ENCODE results near the gene BLOC1S4.
A peak's percentile ranks its signal among the peaks of the same experiment; 100 is the strongest.

BLOC1S4 gene

DNA sequence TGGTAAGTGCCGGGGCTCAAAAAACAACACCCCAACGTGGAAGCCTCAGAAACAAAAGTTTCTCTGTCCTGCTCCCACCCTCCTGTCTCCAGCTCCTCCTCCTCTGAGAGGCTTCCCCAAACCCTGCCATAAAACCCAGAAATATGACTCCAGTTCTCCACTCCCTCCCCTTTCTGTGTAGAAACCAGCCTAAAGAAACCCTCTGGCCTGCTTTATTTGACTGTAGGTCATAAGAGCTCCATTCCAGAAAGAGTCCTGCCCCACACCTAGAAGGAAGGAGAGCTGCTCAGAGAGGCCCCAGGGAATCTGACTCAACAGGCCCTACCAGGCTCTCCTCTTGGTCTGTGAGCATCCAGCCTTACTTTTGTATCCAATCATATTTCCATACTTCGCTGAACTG, 23.2 kb upstream of the BLOC1S4 start:
- no peak for DNase-seq

DNA sequence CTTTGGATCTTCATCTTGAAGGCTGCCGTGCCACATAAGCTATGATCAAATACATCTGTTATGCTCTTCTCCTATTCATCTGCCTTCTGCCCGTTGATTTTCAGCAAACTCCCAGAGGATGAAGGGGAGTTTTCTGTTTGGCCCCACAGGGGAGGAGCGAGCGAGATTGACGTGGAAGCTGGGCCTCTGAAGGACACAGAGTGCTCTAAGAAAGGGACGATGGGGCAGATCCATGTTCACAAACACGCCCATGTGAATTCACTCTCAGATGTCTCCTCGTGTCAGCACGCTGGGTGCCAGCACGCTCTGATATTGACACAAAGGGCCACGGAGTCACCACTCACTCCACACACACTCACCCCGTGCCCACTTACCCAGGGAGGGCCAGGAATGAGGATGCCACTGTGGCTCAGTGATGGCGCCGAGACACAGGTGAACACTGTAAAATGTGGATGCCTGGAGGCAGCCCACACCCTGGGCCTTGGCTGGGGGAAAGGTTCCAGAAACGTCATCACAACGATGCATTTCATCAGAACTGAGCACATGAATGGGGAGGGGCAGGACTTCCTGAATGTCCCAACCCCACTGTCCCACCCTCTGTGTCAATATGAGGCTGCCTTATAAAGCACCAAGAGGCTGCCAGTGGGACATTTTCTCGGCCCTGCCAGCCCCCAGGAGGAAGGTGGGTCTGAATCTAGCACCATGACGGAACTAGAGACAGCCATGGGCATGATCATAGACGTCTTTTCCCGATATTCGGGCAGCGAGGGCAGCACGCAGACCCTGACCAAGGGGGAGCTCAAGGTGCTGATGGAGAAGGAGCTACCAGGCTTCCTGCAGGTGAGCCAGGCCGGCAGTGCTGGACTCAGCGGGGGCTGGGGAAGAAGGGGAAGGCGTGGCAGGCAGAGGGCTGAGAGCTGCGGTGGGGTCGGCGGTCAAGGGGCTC, 22.5 kb upstream of the BLOC1S4 start, which contains the start of gene S100P:
Gene S100P (plus strand): TSS at position 648 of the 946 bp plus-strand sequence. CDS start 55 bp downstream, at position 703.
- no peak for DNase-seq

- no peak for DNase-seq
Observed at GRCh38 chr4:6694177-6694901, 21.6 kb upstream of the BLOC1S4 start.

DNA sequence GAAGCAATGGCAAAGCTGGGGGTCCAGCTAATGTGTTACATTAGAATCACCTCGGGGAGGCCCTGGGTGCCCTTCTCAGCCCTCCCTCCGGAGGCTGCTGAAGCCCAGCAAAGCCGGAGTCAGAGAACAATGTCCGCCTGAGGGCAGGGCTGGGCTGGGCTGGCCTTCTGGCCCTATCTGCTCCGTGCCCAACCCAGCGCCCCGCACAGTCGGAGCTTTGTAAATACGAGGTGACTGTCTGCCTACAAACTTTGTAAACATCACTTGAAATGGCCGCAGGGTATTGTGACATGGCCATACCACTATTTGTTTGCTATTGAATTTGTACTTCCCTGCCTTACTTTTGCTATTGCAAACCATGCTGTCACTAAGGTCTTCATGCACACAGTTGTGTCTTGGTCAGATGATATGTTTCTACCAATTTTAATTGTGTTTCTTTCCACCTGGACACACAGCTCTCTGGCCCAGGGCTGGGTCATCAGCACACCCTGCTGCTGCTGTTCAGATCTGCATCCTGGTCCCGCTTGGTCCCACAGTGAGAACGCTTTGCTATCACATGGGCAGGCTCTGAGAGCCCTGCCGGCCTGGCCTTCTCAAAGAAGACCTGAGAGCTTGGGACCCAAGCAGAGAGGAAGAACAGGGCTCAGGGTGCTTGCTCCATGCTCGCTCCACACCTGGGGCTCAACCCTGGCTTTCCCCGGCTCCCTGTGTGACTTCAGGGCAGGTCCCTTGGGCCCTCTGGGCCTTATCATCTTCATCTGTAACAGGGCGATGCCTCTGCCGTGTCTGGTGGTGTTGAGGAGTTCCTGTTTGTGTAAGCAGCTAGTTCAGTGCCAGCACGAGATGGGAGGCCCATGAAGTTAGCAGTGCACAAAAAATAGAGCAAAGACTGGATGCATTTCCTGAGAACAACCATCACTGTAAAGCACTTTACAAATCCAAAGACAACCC, 20.0 kb upstream of the BLOC1S4 start:
- no peak for DNase-seq

GRCh38 chr4:6696611-6697010, 19.4 kb upstream of the BLOC1S4 start:
- no peak for DNase-seq

DNA sequence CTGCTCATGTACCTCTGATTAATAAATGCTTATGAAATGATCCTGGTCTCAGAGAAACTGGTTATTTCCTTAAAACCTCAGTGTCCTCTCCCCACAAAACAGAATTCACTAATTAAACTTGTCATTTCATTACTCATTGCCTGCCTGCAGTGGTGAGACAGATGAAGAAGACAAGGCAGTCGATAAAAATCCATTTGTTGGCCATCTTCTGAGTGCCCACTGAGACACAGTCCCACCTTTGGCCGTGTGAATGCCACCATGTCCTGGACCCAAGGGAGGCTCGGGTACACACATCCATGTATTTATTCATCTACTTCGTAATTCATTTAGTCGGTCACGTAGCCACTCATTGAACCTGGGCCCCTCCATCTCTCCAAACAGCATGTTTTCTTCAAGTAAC, 18.8 kb upstream of the BLOC1S4 start:
- no peak for DNase-seq

DNA sequence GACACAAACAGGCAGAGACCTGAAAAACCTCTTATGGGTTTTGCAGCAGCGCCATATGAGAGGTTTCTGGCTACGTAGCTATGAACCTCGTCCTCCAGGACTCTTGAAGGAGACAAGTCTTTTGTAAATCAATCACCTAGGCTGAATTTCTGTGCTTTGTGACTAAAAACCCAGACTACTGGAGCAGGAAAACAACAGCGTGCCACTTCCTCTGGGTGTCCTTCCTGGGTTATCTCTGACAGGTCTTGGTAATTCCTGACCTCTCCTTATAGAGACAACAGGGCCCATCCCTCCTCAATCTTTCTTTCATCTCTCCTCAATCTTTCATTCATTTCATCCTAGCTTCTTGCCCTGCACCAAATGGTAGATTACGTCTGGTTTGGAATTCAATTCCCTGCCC, 16.6 kb upstream of the BLOC1S4 start:
- no peak for DNase-seq

GRCh38 chr4:6699903-6700302, 16.1 kb upstream of the BLOC1S4 start:
- DNase-seq = no peak

- DNase-seq = no peak
Observed at GRCh38 chr4:6701371-6701770, 14.6 kb upstream of the BLOC1S4 start.

- DNase-seq = no peak
Observed at GRCh38 chr4:6702761-6703160, 13.2 kb upstream of the BLOC1S4 start.

GRCh38 chr4:6703786-6704185, 12.2 kb upstream of the BLOC1S4 start:
- DNase-seq = no peak

DNA sequence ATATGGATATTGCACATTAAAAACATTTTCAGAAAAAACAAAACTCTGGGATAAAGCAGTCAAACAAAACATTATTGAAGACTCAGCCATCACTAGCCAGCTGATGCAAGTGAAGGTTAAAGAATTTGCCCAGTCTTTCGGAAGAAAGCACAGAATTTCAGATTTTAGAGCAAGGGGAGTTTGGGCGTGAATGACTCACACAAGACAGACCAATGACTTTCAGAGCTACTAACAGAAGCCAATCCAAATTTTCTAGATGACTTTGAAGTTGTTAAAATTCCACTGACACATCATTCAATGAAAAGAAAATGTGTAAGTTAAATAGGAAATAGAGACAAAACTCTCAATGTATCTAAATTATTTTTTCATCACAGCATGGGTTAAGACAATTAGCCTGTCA, 10.3 kb upstream of the BLOC1S4 start:
- no peak for DNase-seq

DNA sequence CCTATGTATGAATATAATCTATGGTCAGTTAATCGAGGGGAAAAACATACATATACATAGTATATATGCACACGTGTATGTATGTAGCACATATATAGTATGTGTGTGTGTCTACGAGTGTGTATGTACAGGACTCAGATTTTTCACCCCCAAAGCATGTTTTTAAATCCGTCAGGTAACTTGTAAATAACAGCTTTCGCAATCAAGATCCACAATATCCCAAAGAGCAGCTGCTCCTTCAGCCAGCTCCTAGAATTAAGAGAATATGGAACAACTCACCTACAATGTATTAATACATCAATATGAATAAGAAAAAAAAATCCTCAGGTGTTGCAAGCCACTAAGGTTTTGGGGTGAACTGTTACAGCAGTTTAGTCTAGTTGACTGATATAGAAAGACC, 9.8 kb upstream of the BLOC1S4 start:
- DNase-seq = no peak

- DNase-seq = peak; percentile 93
Observed at GRCh38 chr4:6709230-6710114, 6.5 kb upstream of the BLOC1S4 start, which contains the start of gene MRFAP1L1. TSS of gene MRFAP1L1 (minus strand) at chr4:6709865. CDS start at chr4:6709629, 236 bp downstream.

DNA sequence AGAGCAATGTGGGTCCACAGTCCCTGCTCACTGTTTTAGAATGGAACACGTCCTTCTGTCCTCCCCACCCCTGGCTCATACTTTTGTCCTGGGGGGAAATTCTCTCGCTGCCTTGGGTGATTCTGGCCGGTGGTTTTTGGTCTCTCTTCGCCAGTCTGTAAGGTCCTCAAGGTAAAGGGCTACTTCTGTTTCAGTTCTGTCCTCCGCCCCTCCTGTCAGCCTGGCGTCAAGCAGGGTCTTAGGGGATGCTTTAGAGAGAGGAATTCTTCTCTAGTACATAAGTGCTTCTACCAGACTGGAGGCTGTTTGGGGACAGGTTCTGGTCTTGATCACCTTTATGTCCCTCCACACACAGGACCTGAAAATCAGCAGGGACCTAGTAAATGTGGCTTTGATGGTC, 5.7 kb upstream of the BLOC1S4 start:
- no peak for DNase-seq

DNA sequence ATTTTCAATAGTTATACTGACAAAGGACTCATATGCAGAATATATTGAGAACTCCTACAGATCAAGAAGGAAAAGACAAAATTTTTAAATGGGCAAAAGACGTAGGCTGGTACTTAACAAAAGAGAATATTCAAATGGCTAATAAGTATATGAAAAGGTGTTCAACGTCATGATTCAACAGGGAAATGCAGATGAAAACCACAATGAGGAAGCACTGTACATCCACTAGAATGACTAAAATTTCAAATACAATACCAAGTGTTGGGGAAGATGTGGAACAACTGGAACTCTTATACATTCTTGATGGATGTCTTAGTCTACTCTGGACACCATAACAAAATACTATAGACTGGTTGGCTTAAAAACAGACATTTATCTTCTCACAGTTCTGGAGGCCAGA, 5.0 kb upstream of the BLOC1S4 start:
- DNase-seq = no peak

GRCh38 chr4:6714954-6715353, 1.0 kb upstream of the BLOC1S4 start:
- no peak for DNase-seq

DNA sequence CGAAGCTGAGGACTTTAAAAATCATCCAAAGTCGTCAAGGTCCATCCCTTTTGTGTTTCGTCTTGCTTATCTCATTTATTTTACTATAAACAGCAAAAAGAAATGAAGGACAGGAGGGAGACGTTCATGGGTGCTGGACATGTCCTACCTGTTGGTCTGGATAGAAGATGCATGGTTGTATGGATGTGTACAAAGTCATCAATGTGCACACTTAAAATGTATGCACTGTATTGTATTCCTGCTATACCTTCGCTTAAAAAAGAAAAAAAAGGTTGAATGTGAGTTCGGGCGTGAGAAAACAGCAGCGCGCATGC, 313 bp upstream of the BLOC1S4 start:
- DNase-seq = no peak

- no peak for DNase-seq
Observed at GRCh38 chr4:6716958-6717655, 1.1 kb downstream of the BLOC1S4 start.

GRCh38 chr4:6718932-6719610, 3.1 kb downstream of the BLOC1S4 start:
- no peak for DNase-seq
